ENCODE measurements around the gene HEYL.
A peak's percentile ranks its signal among the peaks of the same experiment; 100 is the strongest.
"Not testable (repeated sequence)": the region's sequence is repeated elsewhere in the genome, so short reads cannot be mapped to it uniquely, and the experiment has no call there.

Gene HEYL

DNA sequence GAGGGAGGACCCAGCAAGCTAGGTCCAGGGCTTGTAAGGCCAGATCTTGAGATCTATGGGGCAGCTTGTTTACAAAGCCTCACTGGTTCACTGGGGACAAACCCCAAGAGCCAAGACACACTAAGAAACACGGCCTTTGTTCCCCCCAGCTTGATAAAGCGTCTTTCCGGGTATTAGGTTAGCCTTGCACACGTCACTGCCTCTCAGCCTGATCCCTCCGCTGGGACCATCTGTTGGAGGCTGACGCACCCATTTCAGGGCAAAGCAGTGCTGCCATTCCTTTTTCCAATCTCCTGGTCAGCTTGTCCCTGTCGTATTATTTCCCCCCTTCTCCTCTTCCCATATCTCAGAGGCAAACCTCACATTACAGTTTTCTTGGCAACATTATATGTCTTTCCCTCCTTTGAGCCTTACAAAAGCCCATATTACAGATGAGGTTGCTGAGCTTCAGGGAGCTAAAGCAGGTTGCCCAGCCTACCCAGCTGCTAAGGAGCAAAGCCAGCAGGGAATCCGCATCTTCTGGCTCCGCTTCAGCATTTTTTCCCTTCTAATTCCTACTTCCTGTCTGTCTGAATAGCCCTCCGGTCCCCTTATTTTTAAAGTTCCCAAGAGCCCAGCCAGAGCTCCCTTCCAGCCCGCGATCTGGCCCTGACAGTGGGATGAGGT lies 4.1 kb downstream of the HEYL start:
- no peak for DNase-seq

DNA sequence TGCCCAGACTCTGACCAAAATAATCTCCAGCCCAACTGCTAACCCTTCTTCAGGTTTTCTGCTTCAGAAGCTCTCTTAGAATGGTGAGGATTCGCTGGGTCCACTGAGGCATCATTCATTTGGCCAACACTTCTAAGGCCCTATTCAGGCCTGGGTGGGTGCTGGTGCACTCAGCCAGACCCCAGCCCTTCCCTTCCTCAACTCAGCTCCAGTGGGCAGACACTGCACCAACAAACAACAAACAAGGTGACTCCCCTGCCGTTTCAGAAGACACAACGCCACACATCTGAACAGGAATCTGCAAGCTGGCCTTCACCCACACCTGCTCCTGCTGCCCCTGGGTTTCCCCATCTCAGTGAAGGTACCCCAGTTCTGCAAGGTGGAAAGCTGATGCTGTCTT lies 6.0 kb downstream of the HEYL start:
- DNase-seq = no peak

DNA sequence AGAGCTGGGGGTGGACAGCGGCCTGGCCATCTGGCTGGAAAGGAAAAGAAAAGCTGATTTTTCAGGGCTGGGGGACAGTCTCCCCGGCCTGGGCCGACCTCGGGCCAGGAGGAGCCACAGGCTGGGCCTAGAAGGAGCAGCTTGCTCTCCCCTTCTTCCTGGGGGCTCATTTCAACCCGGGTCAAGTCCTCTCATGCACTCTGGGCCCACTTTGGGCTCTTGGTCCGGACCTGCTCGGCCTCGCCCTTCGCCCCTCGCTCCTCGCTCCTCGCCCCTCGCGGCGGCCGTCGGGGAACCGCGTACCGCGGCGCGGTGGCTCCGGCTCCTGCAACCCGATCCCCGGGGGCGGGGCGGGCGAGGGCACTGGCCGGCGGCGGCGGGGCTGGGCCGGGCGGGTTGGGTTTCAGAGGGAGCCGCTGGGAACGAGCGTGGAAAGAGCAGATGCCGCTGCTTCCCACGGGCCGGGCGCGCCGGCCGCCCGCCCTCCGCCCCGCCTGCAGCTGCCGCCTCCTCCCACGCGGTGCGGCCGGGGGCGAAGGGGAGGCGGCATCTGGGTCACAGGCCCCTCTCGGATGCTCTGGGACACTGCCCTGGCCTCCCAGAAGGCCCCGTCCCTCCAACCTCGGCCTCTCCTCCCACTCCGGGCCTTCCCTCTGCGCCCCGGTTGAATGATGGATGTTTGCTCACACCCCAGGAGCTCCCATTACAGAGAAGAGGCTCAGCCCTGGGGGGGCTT lies 6.6 kb downstream of the HEYL start:
- no peak for DNase-seq

DNA sequence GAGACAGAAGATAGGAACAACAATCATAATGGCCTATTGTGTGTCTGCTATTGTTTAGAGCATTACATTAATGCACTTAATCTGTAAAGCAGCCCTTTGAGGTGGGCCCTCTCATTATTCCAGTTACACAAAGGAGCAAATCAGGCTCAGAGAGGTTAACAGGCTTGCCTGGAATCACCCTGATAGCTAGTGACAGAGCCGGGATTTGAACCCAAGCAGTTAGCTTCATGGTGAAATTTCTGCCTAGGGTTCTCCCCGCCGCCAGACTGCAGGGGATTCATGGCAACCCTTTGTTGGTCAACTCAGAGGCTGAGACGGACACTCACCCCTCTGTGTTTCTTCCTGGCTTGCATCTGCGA lies 7.1 kb downstream of the HEYL start:
- no peak for DNase-seq

DNA sequence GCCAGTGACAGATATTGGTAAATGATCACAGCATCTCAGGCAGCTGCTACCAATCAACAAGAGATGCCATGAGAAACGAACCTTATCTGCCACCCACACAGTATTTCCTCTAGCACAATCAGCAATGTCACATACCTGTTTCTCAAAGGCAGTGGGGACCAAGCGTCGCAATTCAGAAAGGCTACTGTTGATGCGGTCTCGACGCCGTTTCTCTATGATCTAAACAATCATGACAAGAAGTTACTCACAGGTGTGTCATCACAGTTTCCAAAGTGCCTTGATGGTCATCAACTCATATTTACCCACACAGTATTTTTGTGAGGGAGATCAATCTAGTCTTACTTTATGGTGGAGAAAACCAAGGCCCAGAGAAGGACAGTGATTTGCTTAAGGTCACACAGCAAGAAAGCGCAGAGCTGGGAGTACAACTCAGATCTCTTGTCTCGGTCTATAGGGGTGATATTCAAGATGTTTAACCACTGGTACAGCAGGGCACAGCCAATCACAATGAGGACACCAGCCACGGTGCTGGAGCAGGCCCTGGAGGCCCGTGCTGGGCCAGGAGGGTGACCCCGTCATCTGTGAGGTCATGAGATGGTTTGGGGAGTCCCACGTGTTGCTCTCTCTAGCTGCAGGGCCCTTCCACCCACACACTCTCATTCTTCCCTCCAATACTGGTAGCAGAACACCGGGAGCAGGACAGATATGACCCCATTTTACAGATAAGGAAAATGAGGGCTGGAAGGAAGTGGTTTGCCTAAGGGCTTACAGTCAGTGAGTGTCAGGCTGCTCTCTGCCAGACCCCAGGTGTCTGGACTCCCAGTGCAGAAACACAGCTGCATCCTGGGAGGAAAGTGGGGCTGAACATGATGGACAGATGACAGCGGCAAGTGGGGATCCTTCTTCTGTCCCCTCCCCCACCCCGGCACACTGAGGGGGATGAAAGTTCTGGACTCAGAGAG lies 7.8 kb downstream of the HEYL start:
- no peak for DNase-seq

DNA sequence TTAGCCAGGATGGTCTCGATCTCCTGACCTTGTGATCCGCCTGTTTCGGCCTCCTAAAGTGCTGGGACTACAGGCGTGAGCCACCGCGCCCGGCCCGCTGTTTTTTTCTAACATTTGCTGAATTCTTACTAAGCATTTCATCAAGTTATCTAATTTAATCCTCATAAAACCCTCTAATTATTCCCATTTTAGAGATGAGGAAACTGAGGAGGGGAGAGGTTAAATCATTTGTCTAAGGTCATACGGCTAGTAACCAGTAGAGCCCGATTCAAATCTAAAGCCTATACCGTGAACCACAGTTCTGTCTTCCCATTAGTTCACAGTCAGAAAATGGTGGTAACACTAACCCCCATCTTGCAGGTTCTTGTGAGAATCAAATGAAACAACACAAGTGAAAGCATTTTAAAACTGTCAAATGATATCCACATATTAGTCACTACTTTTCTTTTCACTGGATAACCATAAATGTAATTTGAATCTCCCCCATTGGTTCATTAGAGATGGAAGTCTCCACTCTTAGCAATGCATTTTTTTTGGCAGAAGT lies 10.6 kb downstream of the HEYL start:
- no peak for DNase-seq

DNA sequence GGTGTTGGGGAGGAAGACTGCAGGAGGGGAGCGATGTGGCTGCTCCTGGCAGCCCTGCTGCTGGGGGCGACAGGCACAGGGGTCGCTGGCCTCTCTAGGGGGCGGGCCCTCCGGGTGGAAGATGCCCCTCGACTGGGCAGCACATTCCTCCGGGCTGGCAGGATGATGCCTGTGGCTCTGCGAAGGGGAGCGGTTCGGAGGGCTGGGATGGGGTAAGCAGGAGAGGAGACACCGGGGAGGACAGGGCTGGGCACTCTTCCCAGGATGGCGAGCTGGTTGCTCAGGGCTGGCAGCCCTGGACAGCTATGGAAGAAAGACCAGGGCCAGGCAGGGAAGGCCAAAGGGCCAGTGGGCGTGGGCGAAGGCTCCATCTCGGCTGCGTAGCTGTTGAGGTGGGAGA lies 12.8 kb downstream of the HEYL start:
- DNase-seq = no peak

DNA sequence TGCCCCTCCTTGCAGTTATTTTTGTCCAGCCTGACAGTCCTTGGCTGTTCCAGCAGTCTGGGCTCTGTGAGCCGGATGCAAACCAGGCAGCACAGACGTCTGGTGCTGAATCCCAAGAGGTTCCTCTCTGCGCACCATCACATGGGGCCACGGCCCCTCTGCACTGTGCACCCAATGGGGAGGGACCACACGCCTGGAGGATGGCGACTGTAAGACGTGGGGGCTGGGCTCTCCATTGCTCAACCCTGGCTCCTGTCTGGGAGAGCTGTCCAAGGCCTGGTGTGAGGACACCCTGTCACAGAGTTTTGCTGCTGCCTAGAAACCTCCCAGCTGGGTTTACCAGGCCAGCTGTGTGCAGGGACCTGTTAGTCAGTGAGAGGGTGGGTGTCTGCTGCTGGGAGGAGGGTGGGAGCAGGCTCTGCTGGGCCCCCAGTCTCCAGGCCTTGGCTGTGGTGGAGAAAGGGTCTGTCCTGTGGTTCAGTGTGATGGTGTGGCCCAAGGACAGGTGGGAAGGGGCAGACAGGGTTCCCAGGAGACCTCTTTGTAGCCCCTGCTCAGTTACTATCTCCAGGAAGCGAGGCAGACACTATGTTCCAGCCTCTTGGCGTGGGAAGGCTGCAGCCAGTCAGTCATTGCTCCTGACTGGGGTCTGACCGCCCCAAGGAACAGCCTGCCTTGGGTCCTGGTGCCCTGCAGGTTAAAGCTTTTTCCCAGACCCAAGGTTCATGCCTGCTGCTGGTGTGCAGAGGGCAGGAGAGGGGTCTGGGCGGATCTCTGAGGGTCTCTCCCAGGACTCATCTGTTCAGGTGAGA lies 13.8 kb downstream of the HEYL start:
- DNase-seq = no peak

DNA sequence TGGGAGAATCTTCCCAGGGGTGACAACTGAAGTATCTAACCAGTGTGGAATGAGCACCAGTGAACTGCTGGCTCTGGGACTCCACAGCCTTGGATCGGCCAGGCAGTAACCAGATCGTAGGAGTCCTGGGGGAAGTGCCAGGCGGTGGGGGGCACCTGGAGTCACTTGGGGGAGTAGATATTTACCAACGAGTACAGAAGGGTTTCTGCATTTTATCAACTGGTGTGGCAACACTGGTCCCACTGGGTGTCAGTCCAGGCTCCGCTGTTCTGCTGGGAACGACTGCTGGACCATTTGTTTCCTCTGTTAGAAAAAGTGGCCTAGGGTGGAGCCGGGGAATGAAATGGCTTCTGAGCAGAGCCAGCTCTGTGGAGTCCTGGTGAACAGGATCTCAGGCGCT lies 14.4 kb downstream of the HEYL start:
- DNase-seq = no peak

DNA sequence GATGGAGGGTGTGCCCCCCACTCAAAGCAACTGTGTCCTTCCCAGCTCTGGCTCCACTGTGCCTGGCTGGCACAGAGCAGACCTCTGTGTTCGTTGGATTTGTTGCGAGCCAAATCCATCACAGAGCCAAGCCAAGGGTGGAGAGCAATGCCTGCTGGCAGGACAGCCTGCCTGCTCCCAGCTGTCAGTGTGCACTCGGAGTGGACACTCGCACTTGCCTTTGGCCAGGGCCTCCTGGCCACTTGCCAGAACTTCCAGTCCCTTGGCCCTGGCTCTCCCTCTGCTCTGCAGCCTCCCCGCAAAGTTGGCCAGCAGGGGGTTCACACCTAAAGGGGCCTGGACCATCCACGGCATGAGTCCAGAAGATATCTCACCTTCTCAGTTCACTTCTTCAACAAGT lies 16.4 kb downstream of the HEYL start:
- no peak for DNase-seq

DNA sequence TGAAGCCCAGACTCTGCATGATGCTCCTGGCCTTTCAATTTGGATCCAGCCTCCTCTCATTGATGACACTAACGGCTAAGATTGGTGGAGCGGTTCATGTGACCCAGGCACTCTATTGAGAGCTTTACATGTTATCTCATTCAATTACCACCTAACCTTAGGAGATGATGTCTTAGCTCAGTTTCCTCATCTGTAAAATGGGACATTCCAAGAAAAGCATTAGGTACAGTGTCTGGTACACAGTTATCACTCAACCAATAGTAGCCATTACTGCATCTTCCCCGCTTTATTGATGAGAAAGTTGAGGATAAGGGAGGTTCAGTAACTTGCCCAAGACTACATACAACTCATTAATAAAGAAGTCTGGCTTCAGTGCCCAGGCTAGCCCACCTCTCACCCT lies 17.0 kb downstream of the HEYL start:
- no peak for DNase-seq

DNA sequence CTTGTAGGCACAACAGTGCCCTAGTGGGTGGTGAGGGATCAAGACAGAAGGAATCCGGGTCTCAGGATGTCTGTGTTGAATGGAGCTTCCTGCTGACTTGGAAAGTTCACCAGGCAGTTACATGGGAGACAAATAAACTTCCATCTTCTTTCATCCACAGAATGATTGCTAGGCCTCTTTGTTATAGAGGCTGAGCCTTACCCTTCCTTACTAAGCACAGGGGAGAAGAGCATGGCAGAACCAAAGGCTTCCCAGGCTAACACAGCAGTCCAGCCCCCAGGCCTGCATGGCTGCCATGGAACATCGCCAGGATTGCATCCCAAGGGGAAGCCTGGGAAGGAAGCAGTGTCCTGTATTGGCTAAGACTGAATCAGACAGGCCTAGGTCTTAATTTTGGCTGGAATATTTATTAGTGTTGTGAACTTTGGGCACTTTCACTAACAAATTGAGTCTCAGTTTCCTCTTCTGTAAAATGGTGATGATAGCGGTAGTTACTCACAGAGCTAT lies 18.7 kb downstream of the HEYL start:
- DNase-seq = no peak

DNA sequence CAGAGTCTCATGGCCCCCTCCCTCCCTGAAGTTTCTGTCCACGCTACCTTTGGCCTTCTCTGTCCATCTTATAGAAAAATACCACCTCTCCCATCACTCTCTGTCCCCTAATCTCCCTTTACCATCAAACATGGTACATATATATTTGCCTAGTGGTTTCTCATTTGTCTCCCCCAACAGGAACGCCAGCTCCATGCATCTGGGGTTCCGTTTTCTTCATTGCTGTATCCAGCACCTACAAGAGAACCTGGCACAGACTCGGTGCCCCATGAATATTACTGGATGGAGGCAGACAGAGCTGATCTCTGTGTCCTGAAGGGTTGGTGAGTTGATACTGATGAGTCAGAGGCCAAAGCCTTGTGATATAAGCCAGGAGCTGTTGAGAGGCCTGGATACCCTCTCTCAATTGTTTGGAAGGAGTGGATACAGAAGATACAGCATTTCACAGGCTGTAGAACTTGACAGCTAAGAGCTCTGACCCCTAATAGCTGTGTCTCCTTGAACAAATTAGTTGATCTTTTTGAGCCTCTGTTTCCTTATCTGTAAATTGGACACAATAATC lies 21.9 kb downstream of the HEYL start:
- no peak for DNase-seq

DNA sequence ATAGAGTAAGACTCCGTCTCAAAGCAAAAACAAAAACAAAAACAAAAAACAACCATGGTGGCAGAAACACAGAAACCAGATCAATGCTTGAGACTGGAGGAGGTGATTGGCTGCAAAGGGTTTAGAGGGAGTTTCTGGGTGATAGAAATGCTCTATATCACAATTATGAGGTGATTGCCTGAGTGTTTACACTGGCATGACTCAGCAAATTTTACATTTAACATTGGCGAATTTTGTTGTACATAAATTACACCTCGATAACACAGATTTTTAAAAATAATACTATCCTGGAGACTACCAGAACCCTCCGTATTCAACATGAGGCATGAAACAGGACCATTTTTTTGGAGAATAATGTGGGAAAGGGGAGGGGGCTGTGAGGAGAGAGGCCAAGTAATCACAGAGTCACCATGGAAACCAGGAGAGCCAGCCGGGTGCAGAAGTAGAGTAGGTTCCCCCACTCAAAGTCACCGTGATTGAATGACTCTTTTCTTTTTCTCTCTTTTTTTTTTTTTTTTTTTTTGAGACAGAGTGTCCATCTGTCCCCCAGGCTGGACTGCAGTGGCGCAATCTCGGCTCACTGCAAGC lies 24.3 kb downstream of the HEYL start:
- DNase-seq = no peak

DNA sequence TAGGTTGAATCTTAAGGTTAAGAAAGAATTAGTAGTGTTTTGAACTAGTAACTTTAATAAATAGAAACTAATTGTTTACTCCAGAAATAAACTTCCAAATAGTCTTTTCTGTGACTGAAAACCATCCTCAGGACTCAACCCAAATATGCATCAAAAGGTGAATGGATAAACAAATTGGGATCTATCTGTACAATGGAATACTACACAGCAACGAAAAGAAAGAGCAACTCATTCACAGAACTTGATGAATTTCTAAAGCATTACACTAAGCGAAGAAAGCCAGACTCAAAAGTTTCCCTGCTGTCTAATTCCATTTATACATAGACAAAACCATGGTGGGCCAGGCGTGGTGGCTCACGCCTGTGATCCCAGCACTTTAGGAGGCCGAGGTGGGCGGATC lies 25.0 kb downstream of the HEYL start:
- no peak for DNase-seq

DNA sequence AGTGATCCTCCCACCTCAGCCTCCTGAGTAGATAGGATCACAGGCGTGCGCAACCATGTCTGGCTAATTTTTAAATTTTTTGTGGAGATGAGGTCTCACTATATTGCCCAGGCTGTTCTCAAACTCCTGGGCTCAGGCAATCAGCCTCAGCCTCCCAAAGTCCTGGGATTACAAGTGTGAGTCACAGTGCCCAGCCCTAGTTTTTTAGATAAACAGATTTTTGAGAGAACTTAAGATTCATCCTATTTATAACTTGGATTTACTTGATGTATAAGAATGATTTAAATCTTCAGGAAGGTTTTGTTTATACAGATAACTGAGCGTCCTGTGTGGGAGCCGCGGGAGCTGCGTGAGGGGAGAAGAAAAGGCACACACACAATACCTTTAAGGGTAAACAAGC lies 26.2 kb downstream of the HEYL start:
- DNase-seq = no peak

DNA sequence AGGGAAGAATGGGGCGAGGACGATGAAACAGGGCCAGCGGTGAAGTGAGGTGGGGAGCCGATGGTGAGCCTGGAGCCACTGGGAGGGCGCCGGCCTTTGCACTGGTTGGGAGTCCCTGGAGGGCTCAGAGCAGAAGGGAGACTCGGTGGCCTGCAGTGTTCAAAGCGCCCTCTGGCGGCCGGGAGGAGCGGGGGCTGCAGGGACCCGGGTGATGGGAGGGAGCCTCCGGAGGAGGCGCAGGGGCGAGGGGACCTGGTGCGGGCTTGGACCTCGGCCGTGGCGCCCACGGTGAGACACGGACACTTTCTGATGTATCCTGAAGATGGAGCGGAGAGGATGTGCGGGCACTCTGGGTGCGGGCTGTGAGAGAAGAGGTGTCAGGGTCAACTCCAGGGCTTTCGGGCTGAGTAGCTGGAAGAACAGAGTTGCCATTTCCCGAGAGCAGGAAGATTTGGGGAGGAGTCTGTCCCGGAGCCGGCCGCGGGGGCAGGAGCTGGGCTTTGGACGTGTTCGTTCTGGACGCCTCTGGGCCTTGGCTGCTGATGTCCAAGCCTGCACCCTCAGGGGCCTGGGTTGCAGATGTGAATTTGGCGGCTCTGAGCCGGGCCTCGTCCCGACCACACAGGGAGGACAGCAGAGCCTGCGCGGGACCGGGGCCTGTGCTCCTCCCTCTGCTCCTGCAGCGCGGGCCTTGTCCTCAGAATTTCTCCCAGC lies 29.7 kb downstream of the HEYL start:
- peak; percentile 99 for DNase-seq

DNA sequence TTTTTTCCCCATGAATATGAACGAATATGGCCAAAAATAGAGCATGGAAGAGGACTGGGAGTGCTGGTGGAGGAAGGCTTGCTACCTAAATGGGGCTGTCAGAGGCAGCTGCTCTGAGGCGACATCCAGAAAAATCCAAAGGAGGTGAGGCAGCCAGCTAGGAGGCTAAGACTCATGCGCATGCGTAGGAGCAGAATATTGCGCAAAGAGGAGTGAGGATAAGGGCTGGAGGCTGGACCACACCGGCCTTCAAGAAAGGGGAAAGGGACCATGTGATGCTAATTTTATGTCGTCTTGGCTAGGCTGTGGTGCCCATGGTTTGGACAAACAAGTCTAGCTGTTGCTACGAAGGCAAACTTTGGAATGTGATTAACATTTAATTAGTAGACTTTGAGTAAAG lies 30.5 kb downstream of the HEYL start:
- no peak for DNase-seq

DNA sequence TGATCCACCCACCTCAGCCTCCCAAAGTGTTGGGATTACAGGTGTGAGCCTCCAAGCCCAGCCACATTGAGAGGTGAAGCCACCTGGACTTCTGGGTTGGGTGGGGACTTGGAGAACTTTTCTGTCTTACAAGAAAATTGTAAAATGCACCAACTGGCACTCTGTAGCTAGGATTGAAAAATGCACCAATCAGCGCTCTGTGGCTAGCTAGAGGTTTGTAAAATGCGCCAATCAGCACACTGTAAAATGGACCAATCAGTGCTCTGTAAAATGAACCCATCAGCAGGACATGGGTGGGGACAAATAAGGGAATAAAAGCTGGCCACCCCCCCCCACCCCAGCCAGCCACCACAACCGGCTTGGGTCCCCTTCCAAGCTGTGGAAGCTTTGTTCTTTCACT lies 35.8 kb downstream of the HEYL start:
- DNase-seq = not testable (repeated sequence)

DNA sequence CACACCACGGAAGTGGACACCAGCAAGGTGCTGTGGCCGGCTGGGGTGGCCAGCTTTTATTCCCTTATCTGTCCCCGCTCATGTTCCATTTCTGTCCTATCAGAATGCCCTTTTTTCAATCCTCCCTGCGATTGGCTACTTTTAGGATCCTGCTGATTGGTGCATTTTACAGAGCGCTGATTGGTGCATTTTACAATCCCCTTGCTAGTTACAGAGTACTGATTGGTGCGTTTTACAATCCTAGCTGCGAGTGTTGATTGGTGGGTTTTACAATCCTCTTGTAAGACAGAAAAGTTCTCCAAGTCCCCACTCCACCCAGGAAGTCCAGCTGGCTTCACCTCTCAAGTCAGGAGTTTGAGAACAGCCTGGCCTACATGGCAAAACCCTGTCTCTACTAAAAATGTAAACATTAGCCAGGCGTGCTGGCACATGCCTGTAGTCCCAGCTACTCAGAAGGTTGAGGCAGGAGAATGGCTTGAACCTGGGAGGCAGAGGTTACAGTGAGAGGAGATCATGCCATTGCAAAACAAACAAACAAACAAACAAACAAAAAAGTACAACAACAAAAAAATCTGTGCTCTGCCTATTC lies 37.7 kb downstream of the HEYL start:
- not testable (repeated sequence) for DNase-seq

DNA sequence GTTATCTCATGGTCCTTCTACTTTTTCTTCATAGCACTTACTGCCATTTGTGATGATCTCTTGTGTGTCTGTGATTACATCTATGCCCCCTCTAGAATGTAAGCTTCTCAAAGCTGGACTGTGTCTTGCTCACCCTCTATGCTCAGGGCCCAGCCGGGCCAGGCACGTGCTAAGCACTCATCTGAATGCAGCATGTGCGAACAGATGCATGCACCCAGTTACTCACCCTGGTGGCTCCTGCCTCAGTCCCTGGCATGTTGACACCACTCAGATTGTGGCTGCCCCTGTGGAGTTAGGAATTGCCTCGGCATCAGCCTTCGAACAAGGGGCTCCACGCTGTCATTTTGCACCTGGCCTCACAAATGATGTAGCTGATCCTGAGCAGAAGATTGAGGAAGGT lies 43.3 kb downstream of the HEYL start:
- DNase-seq = no peak
